ENCODE results near the gene GTF2H4. TPM values are rescaled to one million over a fixed set of nuclear protein-coding genes. Genes with fewer than 3 reads are reported as not detected.

The GTF2H4 gene
- total RNA-seq, 6 donors from 2014 or later, result 10.1 to 47.6 (median 27.6) TPM

- Histone ChIP-seq H3K4me1 (peaks cover 31 to 44% (median 35%) of the 10 kb centered on the region in 4 donors), H3K36me3 (peaks cover 0 to 11% (median 5%) of the 10 kb centered on the region in 4 donors), H3K27ac (peak overlapping the region; percentile 77 to 89 (median 83)), H3K4me3 (peak overlapping the region; percentile 57 to 80 (median 74)), H3K27me3 (no peaks in the 10 kb centered on the region), H3K9me3 (no peaks in the 10 kb centered on the region)
- ATAC-seq (ENCODE audit: low FRiP score in 2 of 2) (peak; percentile 2 to 54), DNase-seq (peak; percentile 71 to 74)
- whole genome bisulfite sequencing, 2 donors, result 18 to 30% methylated on average over 11 to 37 of the region's 59 CpGs
- TF ChIP-seq EP300 (IDR thresholded peaks at IDR 0.05), result no peak
- TF ChIP-seq POLR2AphosphoS5 (IDR thresholded peaks at IDR 0.05), result peak in 1 of 2 donors; percentile 10
- TF ChIP-seq, protein P1, sequence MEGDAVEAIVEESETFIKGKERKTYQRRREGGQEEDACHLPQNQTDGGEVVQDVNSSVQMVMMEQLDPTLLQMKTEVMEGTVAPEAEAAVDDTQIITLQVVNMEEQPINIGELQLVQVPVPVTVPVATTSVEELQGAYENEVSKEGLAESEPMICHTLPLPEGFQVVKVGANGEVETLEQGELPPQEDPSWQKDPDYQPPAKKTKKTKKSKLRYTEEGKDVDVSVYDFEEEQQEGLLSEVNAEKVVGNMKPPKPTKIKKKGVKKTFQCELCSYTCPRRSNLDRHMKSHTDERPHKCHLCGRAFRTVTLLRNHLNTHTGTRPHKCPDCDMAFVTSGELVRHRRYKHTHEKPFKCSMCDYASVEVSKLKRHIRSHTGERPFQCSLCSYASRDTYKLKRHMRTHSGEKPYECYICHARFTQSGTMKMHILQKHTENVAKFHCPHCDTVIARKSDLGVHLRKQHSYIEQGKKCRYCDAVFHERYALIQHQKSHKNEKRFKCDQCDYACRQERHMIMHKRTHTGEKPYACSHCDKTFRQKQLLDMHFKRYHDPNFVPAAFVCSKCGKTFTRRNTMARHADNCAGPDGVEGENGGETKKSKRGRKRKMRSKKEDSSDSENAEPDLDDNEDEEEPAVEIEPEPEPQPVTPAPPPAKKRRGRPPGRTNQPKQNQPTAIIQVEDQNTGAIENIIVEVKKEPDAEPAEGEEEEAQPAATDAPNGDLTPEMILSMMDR (IDR thresholded peaks at IDR 0.05), result no peak
- TF ChIP-seq POLR2A (IDR thresholded peaks at IDR 0.05), result no peak
Measured at GRCh38 chr6:30884521-30885480, 23.2 kb upstream of the GTF2H4 start.

DNA sequence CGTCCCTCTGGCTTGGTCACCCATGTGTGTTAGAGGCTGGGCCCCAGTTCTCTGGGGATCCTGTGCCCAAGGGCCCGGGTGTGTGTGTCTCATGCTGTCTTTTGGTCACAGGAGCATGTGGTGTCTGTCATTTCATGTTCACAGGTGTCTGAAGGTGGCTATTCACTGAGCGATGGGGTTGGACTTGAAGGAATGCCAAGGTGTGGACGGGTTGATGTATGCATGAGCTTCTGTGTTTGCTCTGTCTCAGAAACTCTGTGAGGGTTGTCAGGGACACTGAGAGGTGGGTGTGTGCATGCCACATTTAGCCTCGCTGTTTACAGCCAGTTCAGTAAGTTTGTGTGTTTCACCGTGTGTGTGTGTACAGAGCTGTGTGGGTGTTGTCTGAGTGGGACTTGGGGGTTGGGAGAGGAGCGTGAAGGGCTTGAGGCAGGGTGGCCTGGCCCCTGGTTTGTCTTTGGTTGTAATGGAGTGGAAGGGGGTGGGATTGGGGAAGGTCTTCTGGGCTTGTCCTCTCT lies 22.5 kb upstream of the GTF2H4 start:
- WGBS, 2 donors, result 48 to 57% methylated on average over 7 of the region's 7 CpGs
- DNase-seq, result peak in 1 of 2 donors; percentile 58
- Histone ChIP-seq H3K9me3 (no peaks in the 10 kb centered on the region), H3K27me3 (no peaks in the 10 kb centered on the region), H3K4me1 (peaks cover 31 to 44% (median 35%) of the 10 kb centered on the region in 4 donors), H3K36me3 (peaks cover under 1 to 17% (median 8%) of the 10 kb centered on the region in 4 donors), H3K27ac (peak overlapping the region; percentile 77 to 89 (median 83)), H3K4me3 (peak overlapping the region in 3 of 4 donors; percentile 57 to 80 (median 70))
- TF ChIP-seq EP300 (IDR thresholded peaks at IDR 0.05) (no peak), POLR2A (IDR thresholded peaks at IDR 0.05) (peak in 1 of 4 donors; percentile 11), POLR2AphosphoS5 (IDR thresholded peaks at IDR 0.05) (peak; percentile 18 to 35)
- ATAC-seq (ENCODE audit: low FRiP score in 2 of 2), result peak; percentile 3 to 73

DNA sequence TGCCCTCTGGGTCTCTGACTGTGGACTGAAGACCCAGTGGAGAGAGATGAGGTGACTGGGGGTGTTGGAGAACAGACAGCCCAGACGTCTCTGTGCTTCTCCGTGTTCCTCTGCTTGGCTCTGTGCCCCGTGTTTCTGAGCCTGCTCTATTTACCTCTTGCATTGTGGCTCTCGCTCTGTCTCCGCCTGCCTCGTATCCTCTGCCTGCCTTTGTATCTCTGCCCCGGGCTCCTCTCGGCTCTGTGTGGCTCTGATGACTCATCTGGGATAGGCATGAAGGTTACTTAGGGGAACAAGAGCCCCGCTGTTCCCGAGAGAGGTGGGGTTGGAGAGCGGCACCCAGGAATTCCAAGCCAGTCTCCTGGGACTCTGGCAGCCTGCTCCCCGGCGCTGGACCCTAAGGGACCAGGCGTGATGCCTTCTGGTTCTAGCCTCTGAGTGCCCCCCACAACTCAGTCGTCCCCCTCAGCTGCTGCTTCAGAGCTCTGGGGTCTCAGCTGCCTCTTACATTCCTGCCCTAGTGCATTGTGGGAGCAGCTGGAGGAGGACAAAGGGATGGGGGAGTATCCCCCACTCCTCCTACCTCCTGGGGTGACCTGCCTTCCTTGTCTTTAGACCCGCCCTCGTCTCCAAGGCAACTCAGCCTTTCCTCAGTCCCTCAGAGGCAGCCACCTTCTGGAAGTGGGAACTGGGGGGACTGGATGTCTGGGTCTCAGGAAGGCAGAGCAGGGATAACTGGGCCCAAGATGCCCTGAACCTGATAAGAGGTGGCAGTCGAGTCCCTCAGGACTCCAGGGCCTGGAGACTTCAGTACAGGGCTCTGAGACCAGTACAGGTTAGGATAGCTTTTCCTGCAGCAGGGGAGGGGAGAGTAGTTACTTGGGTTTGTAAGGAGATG lies 21.8 kb upstream of the GTF2H4 start:
- Histone ChIP-seq H3K4me3 (peak overlapping the region in 3 of 4 donors; percentile 57 to 80 (median 70)), H3K27ac (peak overlapping the region; percentile 77 to 89 (median 83)), H3K36me3 (peaks cover 3 to 24% (median 12%) of the 10 kb centered on the region in 4 donors), H3K27me3 (no peaks in the 10 kb centered on the region), H3K9me3 (no peaks in the 10 kb centered on the region), H3K4me1 (peaks cover 31 to 44% (median 35%) of the 10 kb centered on the region in 4 donors)
- WGBS, 2 donors, result 29 to 42% methylated on average over 12 to 18 of the region's 18 CpGs
- TF ChIP-seq POLR2AphosphoS5 (IDR thresholded peaks at IDR 0.05) (no peak), POLR2A (IDR thresholded peaks at IDR 0.05) (peak in 1 of 4 donors; percentile 30)
- ATAC-seq (ENCODE audit: low FRiP score in 2 of 2) (peak in 1 of 2 donors; percentile 14), DNase-seq (peak in 1 of 2 donors; percentile 45)

GRCh38 chr6:30886897-30887255 lies 21.1 kb upstream of the GTF2H4 start:
- no peak overlapping the region for H3K4me3 ChIP-seq

More at GRCh38 chr6:30886897-30887255, 21.1 kb upstream of the GTF2H4 start:
- no peak for ATAC-seq (ENCODE audit: low FRiP score in 2 of 2)
- no peak for DNase-seq
- Histone ChIP-seq H3K4me1 (peaks cover 28 to 44% (median 34%) of the 10 kb centered on the region in 4 donors), H3K9me3 (no peaks in the 10 kb centered on the region), H3K36me3 (peaks cover 3 to 26% (median 14%) of the 10 kb centered on the region in 4 donors), H3K27ac (peak overlapping the region; percentile 77 to 89 (median 83)), H3K27me3 (no peaks in the 10 kb centered on the region)
- TF ChIP-seq POLR2AphosphoS5 (IDR thresholded peaks at IDR 0.05) (no peak), EP300 (IDR thresholded peaks at IDR 0.05) (no peak), POLR2A (IDR thresholded peaks at IDR 0.05) (no peak)
- TF ChIP-seq, protein P1 (IDR thresholded peaks at IDR 0.05), result no peak
